ENCODE results near the gene CHID1.

CHID1 gene

DNA sequence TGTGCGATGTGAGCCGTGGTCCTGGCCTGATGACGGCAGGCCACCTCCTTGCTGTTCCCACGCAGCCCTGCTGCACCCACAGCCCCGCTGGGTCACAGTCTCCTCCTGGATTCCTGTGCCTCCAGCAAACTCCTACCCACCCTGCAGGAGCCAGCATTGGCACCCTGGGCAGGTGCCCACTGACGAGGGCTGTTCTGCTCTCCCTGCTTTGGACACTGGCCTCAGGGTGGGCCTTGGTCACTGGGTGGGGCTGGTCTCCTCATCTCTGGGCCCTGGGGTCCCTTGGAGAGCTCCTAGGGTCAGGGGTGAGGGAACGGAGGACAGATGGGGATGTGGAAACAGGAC is 55.3 kb downstream of the CHID1 start:
- TF ChIP-seq, protein P1, sequence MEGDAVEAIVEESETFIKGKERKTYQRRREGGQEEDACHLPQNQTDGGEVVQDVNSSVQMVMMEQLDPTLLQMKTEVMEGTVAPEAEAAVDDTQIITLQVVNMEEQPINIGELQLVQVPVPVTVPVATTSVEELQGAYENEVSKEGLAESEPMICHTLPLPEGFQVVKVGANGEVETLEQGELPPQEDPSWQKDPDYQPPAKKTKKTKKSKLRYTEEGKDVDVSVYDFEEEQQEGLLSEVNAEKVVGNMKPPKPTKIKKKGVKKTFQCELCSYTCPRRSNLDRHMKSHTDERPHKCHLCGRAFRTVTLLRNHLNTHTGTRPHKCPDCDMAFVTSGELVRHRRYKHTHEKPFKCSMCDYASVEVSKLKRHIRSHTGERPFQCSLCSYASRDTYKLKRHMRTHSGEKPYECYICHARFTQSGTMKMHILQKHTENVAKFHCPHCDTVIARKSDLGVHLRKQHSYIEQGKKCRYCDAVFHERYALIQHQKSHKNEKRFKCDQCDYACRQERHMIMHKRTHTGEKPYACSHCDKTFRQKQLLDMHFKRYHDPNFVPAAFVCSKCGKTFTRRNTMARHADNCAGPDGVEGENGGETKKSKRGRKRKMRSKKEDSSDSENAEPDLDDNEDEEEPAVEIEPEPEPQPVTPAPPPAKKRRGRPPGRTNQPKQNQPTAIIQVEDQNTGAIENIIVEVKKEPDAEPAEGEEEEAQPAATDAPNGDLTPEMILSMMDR (IDR thresholded peaks at IDR 0.05; ENCODE audit: low read depth, low read length) = no peak
- Histone ChIP-seq H3K4me3 (ENCODE audit: low read depth, low read length) (no peak overlapping the region), H3K36me3 (no peaks in the 10 kb centered on the region), H3K9me3 (ENCODE audit: severe bottlenecking) (no peaks in the 10 kb centered on the region), H3K27ac (peak overlapping the region; percentile 38), H3K27me3 (ENCODE audit: insufficient read depth, low read depth, severe bottlenecking) (no peaks in the 10 kb centered on the region)
- no peak for DNase-seq

DNA sequence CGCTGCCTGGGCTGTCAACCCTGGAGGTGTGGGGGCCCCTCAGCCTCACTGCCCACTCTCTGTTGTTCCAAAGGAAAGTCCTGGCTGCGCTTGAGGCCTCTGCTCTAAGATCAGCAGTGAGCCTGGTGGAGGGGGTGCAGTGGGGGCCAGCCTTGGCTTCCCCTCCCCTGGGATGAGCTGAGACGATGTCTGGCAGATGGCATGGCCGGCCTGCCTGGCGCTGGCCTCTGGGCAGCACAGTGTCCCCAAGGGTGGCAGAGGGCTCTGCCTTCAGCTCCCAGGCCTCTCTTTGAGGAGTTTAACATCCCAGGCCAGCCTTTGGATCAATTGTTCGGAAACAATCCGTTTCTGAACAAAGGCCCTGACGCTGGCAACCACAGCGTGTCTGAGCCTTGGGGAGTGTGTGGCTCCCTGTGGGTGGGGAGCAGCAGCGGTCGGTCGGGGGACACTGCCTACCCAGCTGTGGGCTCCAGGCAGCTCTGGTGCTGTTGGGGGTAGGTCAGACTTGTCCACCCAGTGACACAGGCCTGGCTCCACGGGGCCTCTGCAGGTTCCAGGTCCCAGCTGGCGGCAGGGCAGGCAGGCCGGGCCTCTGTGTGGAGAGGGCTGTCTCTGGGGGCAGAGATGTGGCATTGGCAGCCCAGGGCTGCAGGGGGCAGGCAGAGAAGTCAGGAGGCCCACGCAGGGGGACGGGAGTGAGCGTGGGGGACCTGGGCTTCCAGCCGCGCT is 55.8 kb downstream of the CHID1 start:
- TF ChIP-seq, protein P1 (IDR thresholded peaks at IDR 0.05; ENCODE audit: low read depth, low read length) = no peak
- DNase-seq = no peak
- H3K36me3 ChIP-seq = no peaks in the 10 kb centered on the region
- H3K27ac ChIP-seq = peak overlapping the region; percentile 28
- H3K9me3 ChIP-seq (ENCODE audit: severe bottlenecking) = no peaks in the 10 kb centered on the region
- no peak overlapping the region for H3K4me3 ChIP-seq (ENCODE audit: low read depth, low read length)
- no peaks in the 10 kb centered on the region for H3K27me3 ChIP-seq (ENCODE audit: insufficient read depth, low read depth, severe bottlenecking)

DNA sequence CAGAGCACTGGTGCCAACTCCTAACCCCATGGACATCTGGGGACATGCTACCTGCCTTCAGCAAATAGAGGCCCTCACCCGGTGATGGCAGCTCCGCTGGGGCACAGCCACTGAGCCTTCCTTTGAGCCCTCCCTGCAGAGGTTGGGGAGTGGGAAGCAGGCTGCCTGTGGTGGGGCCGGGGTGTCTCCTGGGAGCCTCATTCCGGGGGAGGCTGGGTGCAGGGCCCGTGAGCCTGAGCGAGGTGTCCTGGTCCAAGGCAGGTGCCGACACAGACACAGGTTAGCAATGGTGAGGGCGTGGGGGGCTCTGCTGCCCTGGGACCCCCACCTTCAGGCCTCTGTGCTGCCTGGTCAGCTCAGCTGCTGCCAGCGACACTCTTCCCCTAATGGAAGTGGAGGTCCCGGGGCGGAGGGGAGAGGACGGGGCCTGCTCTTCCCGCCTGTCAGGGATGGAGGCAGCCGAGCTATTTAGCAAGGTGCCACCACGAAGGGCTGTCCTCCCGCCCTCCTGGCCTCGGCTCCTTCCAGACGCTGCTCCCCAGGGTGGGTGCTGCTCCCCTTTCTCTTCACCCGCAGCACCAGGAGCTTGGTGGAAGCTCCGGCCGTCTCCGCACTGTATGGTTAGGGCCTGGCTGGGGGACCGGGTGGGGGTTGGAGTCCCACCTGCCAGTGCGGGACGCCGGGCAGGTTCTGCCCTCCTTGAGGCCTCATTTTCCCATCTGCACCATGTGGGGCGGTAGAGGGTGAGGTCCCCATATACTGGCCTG is 56.7 kb downstream of the CHID1 start:
- DNase-seq = no peak
- no peaks in the 10 kb centered on the region for H3K36me3 ChIP-seq
- no peak overlapping the region for H3K27ac ChIP-seq
- no peaks in the 10 kb centered on the region for H3K9me3 ChIP-seq (ENCODE audit: severe bottlenecking)
- TF ChIP-seq, protein P1 (IDR thresholded peaks at IDR 0.05; ENCODE audit: low read depth, low read length) = no peak
- H3K27me3 ChIP-seq (ENCODE audit: insufficient read depth, low read depth, severe bottlenecking) = no peaks in the 10 kb centered on the region
- H3K4me3 ChIP-seq (ENCODE audit: low read depth, low read length) = no peak overlapping the region

DNA sequence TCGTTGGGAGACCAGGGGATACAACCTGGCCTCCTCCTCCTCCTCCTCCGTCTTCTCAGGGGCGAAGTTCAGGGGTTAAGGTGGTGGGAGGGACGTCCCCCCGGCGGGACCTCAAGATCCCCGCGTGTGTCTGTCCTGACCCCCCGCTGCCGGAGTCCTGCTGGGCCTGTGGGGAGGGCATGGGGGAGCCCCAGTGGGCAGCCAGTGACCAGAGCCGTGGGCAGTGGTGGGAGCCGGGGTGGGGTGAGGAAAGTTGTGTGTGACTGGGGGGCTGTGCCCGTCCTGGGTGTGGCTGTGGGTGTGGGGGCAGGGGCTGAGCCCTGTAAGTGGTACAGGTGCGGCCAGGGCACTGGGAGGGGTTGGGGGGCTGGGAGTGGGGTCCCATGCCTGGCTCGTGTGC is 57.8 kb downstream of the CHID1 start:
- Histone ChIP-seq H3K9me3 (ENCODE audit: severe bottlenecking) (no peaks in the 10 kb centered on the region), H3K36me3 (no peaks in the 10 kb centered on the region), H3K27me3 (ENCODE audit: insufficient read depth, low read depth, severe bottlenecking) (no peaks in the 10 kb centered on the region), H3K27ac (no peak overlapping the region), H3K4me3 (ENCODE audit: low read depth, low read length) (no peak overlapping the region)
- DNase-seq = no peak
- TF ChIP-seq, protein P1 (IDR thresholded peaks at IDR 0.05; ENCODE audit: low read depth, low read length) = no peak

DNA sequence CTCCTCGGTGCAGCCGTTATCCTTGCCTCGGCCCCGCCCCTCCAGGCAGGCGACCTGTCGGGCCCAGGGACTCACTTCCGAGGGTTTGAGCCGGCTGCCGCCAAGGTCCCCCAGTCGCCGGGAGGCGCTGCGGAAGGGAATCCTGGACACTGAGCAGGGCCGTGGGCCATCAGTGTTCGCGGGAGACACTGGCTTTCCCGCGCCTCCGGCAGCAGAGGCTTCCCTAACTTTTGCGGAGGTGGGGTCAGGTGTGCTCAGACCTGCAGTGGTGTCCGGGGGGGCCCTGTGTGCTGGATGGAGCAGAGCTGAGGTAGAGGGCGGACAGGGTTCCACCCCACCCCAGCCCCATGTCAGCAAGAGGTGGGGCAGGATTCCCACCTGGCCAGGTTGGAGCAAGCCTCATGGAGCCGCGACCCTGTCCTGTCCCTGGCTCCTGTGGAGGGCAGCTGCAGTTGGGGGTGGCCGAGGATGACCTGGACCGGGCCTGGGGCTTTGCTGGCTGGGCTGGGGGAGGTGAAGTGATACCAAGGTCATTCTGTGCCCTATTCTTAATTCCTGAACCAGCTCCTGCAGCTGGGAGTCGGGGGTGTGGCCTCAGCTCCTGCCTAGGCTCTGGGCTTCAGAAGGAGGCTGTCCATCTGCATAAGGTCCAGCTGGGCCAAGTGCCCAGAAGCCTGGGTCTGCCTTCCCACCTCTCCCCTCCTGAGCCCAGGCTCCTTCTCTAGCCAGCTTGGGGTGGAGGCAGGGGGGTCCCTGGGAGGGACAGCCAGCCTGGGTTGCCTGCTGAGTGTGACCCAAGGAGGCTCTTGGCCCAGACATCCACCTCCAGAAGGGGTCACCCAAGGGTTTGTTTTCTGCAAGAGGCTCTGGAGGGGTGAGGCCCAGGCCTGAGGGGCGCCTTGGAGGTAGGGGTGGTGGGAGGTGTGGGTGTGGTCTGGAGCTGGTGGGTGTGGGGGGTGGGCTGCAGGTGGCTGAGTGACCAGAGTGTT is 59.5 kb downstream of the CHID1 start:
- TF ChIP-seq, protein P1 (IDR thresholded peaks at IDR 0.05; ENCODE audit: low read depth, low read length) = peak; percentile 64
- Histone ChIP-seq H3K9me3 (ENCODE audit: severe bottlenecking) (no peaks in the 10 kb centered on the region), H3K27me3 (ENCODE audit: insufficient read depth, low read depth, severe bottlenecking) (no peaks in the 10 kb centered on the region), H3K27ac (no peak overlapping the region), H3K4me3 (ENCODE audit: low read depth, low read length) (peak overlapping the region; percentile 33), H3K36me3 (no peaks in the 10 kb centered on the region)
- DNase-seq = peak; percentile 75

Data from WERI-Rb-1 (cell line).